OCI-LY1 (cell line): ENCODE results near the gene EML4.

ENCODE experiments used
- CTCF ChIP-seq: fragments of 200-600 bp; sonication (generic), shearing (Covaris generic); IDR thresholded peaks from 2 replicates; pipeline ENCODE4 v1.5.1; 2017; ENCODE audit warnings: mild to moderate bottlenecking, antibody characterized with exemption, low read length, moderate library complexity, mixed read lengths
- EZH2 ChIP-seq: fragments of 200-600 bp; sonication (generic), shearing (Covaris generic); IDR thresholded peaks from 2 replicates; pipeline ENCODE4 v1.8.0; 2017; ENCODE audit warnings: borderline replicate concordance, mixed run types, mild to moderate bottlenecking, antibody characterized with exemption, low read length, moderate library complexity, mixed read lengths

GRCh38 chr2:42195559-42195958 is 26.4 kb downstream of the EML4 start:
- no peak for TF ChIP-seq EZH2
- no peak for TF ChIP-seq CTCF
